NCI-H2196 treated with DMSO at 0.1 percent for 48 hours (cell line): ENCODE results near the gene ZCCHC7.
"Not testable (repeated sequence)": the region's sequence is repeated elsewhere in the genome, so short reads cannot be mapped to it uniquely, and the experiment has no call there.

Source experiments
- DNase-seq: peaks from one replicate; lab custom pipeline; 2025; ENCODE audit not compliant: unreplicated experiment; lab: John Stamatoyannopoulos, UW

ZCCHC7 gene

DNA sequence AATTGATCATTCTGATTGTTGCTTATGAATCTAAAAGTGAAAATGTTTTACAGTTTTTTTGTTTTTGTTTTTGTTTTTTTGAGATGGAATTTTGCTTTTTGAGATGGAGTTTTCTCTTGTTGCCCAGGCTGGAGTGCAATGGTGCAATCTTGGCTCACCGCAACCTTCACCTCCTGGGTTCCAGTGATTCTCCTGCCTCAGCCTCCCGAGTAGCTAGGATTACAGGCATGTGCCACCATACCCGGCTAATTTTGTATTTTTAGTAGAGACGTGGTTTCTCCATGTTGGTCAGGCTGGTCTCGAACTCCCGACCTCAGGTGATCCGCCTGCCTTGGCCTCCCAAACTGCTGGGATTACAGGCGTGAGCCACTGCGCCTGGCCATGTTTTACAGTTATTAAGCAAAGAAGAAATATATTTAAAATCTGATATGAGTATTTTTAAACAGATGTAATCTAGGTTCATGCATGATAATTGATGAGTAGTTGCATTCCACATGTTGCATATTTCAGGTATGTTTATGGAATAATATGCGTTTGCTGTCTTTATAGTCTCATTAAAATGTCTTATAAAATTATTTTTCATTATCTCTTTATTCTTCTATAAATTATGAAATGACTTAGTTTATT is 171.4 kb downstream of the ZCCHC7 start:
- DNase-seq, result not testable (repeated sequence)

GRCh38 chr9:37292896-37293295 is 172.5 kb downstream of the ZCCHC7 start:
- DNase-seq, result no peak

GRCh38 chr9:37293664-37294524 is 173.5 kb downstream of the ZCCHC7 start:
- no peak for DNase-seq

DNA sequence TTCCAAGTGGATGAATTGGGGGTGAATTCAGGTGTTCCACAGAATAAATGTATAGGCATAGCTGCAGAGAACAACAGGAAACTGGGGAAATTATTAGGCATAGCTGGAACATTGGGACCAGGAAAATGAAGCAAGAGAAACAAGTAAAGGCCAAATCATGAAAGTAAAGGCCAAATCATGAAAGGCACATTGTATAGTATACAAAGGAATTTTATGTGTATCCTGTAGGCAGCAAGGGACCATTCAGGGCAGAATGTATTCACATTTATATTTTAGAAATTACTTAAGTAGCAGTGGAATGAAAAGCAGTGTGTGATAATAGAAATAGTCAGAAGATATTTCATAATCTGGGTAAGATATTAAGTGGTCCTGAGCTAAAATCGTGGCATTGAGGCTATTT is 174.8 kb downstream of the ZCCHC7 start:
- DNase-seq, result no peak

DNA sequence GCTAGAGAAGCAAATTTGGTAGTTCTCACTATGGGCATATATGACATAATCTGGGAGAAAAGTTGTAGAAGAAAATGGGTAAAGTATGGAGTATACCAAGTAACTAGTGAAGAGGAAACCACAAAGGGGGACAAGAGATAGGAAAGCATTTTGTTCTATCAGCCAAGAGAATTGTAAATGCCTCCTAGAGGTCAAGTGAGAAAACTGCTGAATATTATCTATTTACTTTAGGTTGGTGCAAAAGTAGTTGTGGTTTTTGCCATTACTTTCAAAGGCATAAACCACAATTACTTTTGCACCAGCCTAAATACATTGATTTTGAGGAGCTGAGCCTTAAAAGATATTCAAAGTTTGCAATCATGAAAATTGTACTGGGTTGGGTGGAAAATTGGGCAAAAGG is 175.4 kb downstream of the ZCCHC7 start:
- no peak for DNase-seq

GRCh38 chr9:37297592-37297991 is 177.2 kb downstream of the ZCCHC7 start:
- DNase-seq, result no peak

DNA sequence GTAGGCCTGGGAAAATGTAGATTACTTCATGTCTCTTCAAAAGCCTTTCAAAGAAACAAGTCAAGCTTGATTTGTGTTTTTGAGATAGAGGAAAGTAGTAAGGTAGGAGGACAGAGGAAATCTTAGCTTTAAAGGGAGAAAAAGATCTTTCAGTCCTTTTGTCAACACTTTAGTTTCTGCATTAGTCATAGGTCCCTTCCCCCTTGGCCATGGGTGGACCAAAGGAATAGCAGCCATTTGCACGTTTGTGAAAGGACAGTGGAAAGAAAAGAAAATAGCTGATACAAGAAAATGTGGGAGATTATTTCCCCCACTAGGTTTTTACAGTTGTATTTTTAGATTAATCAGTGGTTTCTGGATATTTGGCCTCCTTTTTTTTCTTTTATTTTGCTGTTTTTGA is 180.2 kb downstream of the ZCCHC7 start:
- no peak for DNase-seq

DNA sequence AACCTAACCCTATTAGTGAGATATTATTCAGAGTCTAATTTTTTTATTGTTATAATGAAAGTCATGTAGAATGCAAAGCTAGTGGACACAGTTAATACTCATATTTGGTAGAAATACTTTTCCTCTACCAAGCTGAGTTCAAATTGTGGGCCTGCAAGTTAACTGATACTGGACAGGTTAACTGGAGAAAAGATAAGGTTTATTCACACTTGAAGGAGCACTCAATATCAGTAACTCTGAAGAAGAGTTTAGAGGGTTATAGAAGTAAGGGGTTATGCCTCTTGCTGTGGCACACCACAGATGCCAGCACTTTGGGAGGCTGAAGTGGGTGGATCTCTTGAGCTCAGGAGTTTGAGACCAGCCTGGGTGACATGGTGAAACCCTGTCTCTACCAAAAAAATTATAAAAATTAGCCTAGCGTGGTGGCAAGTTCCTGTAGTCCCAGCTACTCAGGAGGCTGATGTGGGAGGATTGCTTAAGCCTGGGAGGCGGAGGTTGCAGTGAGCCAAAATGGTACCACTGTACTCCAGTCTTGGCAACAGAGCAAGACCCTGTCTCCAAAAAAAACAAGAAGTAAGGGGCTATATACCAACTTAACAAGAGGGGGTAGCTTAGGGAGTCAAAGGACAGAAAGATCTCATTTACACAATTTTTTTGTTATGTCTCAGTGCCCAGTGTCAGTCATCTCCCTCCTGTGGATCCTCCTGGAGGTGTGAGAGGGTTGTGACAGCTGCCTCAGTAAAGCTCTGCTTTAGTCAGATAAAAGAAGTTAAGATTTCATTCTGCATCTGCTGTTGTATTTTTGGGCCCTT is 180.9 kb downstream of the ZCCHC7 start:
- no peak for DNase-seq

DNA sequence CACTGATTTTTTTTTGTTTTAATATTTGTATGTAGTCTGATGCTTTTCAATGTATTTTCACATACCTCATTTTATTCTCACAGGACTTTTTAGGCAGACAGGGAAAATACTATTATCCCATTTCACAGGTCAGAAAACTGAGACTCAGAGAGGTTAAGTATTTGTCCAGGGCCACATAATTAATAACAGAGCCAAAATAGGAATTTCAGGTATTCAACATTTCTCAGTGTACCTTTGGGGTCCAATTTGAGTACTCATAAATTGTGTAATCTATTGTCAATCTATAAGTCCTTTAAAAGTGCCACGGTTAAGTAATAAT is 181.4 kb downstream of the ZCCHC7 start:
- DNase-seq, result no peak

DNA sequence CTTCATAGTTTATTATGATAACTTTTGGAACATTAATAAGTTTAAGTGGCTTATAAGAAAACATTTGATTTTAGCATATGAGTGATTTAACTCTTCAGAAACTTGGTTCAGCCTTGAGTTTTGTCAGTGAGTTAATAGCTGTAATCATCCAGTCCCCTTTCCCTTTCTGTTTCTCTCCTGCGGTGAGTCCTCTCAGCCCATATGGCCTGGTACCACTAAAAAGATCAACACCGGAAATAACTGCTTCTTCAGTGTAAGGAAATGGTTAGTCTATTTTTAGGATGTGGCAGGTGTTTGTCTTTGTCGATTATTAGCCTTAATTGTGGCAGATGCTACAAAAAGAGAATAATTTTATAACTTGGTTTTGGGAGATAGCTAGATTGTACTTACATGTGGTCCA is 181.9 kb downstream of the ZCCHC7 start:
- no peak for DNase-seq

- DNase-seq, result not testable (repeated sequence)
Measured at GRCh38 chr9:37303272-37303671, 182.9 kb downstream of the ZCCHC7 start.

- DNase-seq, result no peak
Measured at GRCh38 chr9:37309136-37309535, 188.8 kb downstream of the ZCCHC7 start.

DNA sequence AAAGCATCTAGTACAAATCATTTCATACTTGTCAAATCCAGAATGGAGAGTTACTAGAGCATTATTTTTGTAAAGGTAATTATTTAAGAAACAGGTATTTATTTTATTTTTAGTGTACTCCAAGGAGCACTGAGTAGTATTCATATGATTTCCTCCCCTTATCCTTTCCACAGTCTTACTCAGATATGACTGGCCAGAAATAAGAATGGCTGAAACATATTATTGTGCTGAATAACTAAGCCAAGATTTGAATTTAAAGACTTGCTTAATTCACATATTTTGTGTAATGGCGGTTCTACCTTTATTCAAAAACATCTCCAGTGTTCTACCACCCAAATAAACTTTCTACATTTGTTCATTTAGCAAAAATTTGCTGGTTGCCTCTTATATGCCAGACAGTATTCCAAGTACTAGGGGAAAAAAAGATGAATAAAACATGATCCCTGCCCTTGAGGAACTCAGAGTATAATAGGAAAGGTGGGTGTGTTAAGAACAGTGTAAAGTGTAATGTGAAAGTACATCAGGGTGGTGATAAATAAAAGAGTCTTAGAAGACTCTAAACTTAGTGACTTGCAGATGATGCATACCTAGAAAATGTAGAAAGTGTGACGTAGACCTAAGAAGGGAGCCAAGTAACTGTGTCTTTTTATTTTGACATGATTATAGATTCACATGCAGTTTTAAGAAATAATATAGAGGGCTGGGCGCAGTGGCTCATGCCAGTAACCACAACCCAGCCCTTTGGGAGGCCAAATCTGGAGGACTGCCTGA is 191.7 kb downstream of the ZCCHC7 start:
- DNase-seq, result no peak

GRCh38 chr9:37324261-37324683 is 203.9 kb downstream of the ZCCHC7 start:
- DNase-seq, result no peak

DNA sequence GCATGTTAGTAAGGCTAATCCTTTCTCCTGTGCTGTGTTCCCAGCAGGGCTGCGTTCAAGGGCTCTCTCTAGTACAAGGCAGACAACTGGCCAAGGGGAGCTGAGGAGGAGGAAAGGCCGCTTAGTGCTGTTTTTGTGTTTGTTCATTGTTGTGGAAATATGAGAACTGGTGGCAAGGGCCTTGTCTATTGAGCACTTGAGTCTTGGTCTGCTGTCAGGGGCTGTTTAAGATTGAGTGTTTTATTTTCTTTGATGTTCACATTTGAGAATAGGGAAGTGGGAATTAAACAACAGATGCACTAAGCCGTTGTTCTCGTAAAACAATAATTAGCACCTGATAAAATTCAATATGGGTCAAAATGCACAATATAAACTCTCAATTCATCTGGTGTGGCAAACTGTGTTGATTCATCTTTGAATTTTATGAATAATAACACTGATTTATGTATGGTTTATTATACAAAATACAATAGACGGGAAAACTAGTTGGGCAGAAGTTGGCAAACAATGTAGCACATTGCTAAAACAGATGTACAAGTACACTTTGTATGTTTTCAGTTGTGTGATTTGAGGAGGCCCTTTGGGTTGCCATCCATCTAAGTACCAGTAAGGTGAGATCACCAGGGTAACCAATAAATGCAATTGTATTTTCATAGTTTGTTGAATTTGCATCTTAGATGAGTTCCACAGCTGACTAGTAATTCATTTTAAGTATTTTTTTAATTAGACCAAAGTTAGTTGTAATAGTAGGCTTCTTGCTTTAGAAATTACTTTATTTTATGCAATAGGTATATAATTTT is 204.5 kb downstream of the ZCCHC7 start:
- DNase-seq, result peak; percentile 40

- no peak for DNase-seq
Measured at GRCh38 chr9:37325778-37326177, 205.4 kb downstream of the ZCCHC7 start.

GRCh38 chr9:37327553-37327952 is 207.2 kb downstream of the ZCCHC7 start:
- DNase-seq, result no peak

DNA sequence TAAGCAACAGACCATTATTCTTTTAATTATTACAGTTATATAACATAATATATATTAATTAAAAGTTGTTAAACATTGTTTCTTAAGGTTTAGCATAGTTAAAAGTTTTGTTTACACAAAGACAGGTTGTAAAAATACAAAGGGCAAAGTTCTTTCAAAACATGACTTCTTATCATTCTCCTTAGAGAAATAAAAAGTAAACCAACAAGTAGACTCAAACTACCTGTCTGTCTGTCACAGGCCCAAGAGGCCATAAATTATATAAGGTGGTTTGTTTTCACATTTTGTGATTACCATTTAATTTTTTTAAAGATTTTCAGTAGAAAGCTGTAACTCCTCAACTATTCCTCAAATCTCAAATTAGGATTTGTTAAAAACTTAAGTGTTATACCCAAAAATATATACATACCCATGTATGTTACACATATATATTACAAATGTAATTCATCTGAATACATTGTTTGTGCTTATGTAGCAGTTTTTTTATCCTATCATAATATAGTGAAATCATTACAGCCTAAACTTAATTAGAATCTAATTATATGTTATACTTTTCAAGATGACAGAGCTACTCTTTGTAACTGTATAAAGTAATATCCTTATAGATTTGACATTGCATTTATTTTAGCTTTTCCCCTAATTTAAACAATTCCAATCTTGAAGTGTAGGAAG is 208.3 kb downstream of the ZCCHC7 start:
- no peak for DNase-seq

GRCh38 chr9:37329576-37329975 is 209.2 kb downstream of the ZCCHC7 start:
- no peak for DNase-seq

DNA sequence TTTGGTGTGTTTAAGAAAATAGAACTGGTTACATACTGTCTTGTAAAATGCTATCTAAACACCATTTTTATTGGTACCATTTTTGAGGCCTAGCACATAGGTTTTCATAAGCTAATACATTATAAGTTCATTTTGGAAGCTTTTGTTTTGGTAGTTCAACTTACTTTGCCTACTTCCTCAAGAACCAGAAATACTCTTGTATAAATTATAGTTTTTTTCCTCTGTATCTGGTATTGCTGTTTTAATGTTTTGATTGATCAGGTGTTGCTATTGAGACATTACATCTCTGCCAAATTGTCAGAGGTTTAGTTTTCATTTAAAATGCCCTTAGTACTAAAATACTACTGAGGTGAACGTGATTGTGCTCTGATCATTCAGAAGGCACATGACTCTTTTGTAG is 211.5 kb downstream of the ZCCHC7 start:
- no peak for DNase-seq
